Hepatocyte (in vitro differentiated cells): Measurements from ENCODE around the gene ICAM4.

Experiments
- EZH2phosphoT487 ChIP-seq: fragments of 200-600 bp; sonication (generic); IDR thresholded peaks from one replicate; pipeline ENCODE4 v1.6.1; 2018; ENCODE audit warnings: antibody characterized with exemption, mild to moderate bottlenecking, low read depth, moderate library complexity; ENCODE audit not compliant: unreplicated experiment, severe bottlenecking
- TF ChIP-seq, protein P1 (sequence below): fragments of 200-600 bp; sonication (generic); IDR thresholded peaks from 2 replicates; pipeline ENCODE4 v1.5.1; 2016; ENCODE audit warnings: antibody characterized with exemption, mild to moderate bottlenecking; ENCODE audit not compliant: poor library complexity

DNA sequence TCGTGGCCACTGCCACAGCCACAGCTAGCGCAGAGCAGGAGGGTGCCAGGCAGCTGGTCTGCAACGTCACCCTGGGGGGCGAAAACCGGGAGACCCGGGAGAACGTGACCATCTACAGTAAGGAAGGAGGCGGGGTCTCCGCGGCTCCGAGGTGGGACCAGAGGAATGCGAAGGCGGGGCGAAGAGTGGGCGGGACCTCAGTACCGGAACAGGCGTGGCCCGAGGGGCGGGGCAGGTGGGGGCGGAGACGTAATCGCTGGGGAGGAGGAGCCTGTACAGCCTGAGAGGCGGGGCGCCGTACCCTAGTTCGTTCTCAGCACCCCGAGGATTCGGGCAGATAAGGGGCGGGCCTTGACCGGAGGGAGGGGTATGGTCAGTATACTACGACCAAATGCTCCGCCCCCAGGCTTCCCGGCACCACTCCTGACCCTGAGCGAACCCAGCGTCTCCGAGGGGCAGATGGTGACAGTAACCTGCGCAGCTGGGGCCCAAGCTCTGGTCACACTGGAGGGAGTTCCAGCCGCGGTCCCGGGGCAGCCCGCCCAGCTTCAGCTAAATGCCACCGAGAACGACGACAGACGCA lies 5.5 kb downstream of the ICAM4 start:
- no peak for TF ChIP-seq EZH2phosphoT487
- TF ChIP-seq, protein P1, sequence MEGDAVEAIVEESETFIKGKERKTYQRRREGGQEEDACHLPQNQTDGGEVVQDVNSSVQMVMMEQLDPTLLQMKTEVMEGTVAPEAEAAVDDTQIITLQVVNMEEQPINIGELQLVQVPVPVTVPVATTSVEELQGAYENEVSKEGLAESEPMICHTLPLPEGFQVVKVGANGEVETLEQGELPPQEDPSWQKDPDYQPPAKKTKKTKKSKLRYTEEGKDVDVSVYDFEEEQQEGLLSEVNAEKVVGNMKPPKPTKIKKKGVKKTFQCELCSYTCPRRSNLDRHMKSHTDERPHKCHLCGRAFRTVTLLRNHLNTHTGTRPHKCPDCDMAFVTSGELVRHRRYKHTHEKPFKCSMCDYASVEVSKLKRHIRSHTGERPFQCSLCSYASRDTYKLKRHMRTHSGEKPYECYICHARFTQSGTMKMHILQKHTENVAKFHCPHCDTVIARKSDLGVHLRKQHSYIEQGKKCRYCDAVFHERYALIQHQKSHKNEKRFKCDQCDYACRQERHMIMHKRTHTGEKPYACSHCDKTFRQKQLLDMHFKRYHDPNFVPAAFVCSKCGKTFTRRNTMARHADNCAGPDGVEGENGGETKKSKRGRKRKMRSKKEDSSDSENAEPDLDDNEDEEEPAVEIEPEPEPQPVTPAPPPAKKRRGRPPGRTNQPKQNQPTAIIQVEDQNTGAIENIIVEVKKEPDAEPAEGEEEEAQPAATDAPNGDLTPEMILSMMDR: no peak
